GM12878 (cell line): ENCODE measurements around the gene GPHB5. TPM values are rescaled to one million over a fixed set of nuclear protein-coding genes. Genes with fewer than 3 reads are reported as not detected.
"Not testable (repeated sequence)": the region's sequence is repeated elsewhere in the genome, so short reads cannot be mapped to it uniquely, and the experiment has no call there.

ENCODE experiments used
- ATAC-seq: fragments of 200-7000 bp; cut with Tn5 transposase; 3 replicates; pipeline ENCODE4 v1.9.1; 2020; ENCODE audit warnings: mild to moderate bottlenecking, moderate library complexity
- BruUV-seq: library from RNA; stranded (reverse); fragments of 400-500 nt; replicated peaks from 2 replicates; lab custom pipeline; 2021; lab: Mats Ljungman, UMichigan
- CTCF ChIA-PET: fragments of 300-600 bp; sonication (Branson Sonifier 250); formaldehyde crosslinking; extraction: SDS; loops from one replicate; lab custom pipeline; 2021; ENCODE audit warnings: inconsistent platforms; lab: Yijun Ruan, JAX
- POLR2A ChIA-PET: fragments of 350-600 bp; formaldehyde crosslinking; extraction: SDS; loops from one replicate; lab custom pipeline; 2021; ENCODE audit warnings: inconsistent platforms; lab: Charles Lee
- RAD21 ChIA-PET: fragments of 300-600 bp; sonication (Branson Sonifier 250); formaldehyde crosslinking; loops from one replicate; lab custom pipeline; 2023; ENCODE audit warnings: antibody characterized with exemption; ENCODE audit not compliant: unreplicated experiment; lab: Charles Lee
- SMC1A ChIA-PET: fragments of 300-600 bp; sonication (Branson Sonifier 250); formaldehyde crosslinking; loops from one replicate; lab custom pipeline; 2023; ENCODE audit not compliant: unreplicated experiment, uncharacterized antibody; lab: Charles Lee
- DNase-seq: peaks from one replicate; pipeline ENCODE4 v3.0.0-alpha.2; 2011; ENCODE audit warnings: low read depth, low spot score
- FAIRE-seq: peaks from 3 replicates; lab custom pipeline; 2011; peaks lifted over from hg19 to GRCh38; lab: Jason Lieb, UNC
- H2AFZ ChIP-seq: 2 replicates; pipeline ENCODE4 v1.6.0; 2011; ENCODE audit warnings: low read depth, low read length, control low read depth; ENCODE audit not compliant: control insufficient read depth
- H3K27ac ChIP-seq: 2 replicates; pipeline ENCODE4 v1.5.1; 2011; ENCODE audit warnings: control low read depth; ENCODE audit not compliant: control insufficient read depth, insufficient read depth
- H3K27me3 ChIP-seq, 2 experiments: replicated peaks in 1 of 2; 2 replicates each; pipeline versions ENCODE4 v1.6.0 to v1.6.1; 2011; ENCODE audit warnings: low read length in 1 of 2; ENCODE audit not compliant: control insufficient read depth in 2 of 2, insufficient read depth in 2 of 2
- H3K36me3 ChIP-seq, 2 experiments: 2 replicates each; pipeline ENCODE4 v1.5.1; 2011; ENCODE audit warnings: low read length in 1 of 2; ENCODE audit not compliant: control insufficient read depth in 2 of 2, insufficient read depth in 2 of 2
- H3K4me1 ChIP-seq: 2 replicates; pipeline ENCODE4 v1.6.1; 2011; ENCODE audit warnings: mild to moderate bottlenecking, low read length, moderate library complexity, mixed read lengths; ENCODE audit not compliant: control insufficient read depth, insufficient read depth
- H3K4me2 ChIP-seq: 2 replicates; pipeline ENCODE4 v1.6.0; 2011; ENCODE audit warnings: control low read depth; ENCODE audit not compliant: control insufficient read depth, insufficient read depth
- H3K4me3 ChIP-seq: fragments of 200-600 bp; sonication (generic); 2 replicates; pipeline ENCODE4 v1.5.1; 2016
- H3K79me2 ChIP-seq: 2 replicates; pipeline ENCODE4 v1.6.0; 2011; ENCODE audit warnings: low read length; ENCODE audit not compliant: control insufficient read depth, insufficient read depth
- H3K9ac ChIP-seq: 2 replicates; pipeline ENCODE4 v1.8.0; 2011; ENCODE audit warnings: low read length, control low read depth, mixed read lengths; ENCODE audit not compliant: control insufficient read depth, insufficient read depth
- H3K9me3 ChIP-seq: replicated peaks from 3 replicates; pipeline ENCODE4 v1.5.1; 2011; ENCODE audit warnings: mild to moderate bottlenecking, low read length; ENCODE audit not compliant: control insufficient read depth, insufficient read depth
- H4K20me1 ChIP-seq: 2 replicates; pipeline ENCODE4 v1.6.0; 2011; ENCODE audit not compliant: control insufficient read depth, insufficient read depth
- NKRF ChIP-seq: fragments of 450-650 bp; conservative IDR thresholded peaks from 2 replicates; pipeline ENCODE4 v1.6.1; 2017; ENCODE audit warnings: mild to moderate bottlenecking, moderate library complexity
- RUNX3 ChIP-seq: IDR thresholded peaks from 2 replicates; pipeline ENCODE4 v1.6.1; 2012; ENCODE audit warnings: low read length, inconsistent platforms
- WGBS: methylation state at CpG from one replicate; pipeline ENCODE4 v1.1.6; 2016; ENCODE audit warnings: low lambda C conversion rate; ENCODE audit not compliant: insufficient replicate concordance, insufficient coverage; ENCODE audit errors: missing lambda C conversion rate; 5-methylcytosine and 5-hydroxymethylcytosine counted together
- in situ Hi-C: fragments of 300-500 bp; cut with MboI; formaldehyde crosslinking; loops from 9 replicates; pipeline ENCODE4 v1.14.3; 2018; ENCODE audit warnings: mixed read lengths
- intact Hi-C: fragments of 100-400 bp; cut with micrococcal nuclease; formaldehyde crosslinking; loops from one replicate; pipeline ENCODE4 v1.14.2; 2022; ENCODE audit not compliant: unreplicated experiment
- polyA plus RNA-seq, 11 experiments: library from polyadenylated mRNA; depleted of rRNA in 4 of 11; unstranded in 6 of 11; stranded (reverse) in 5 of 11; fragments of >200 nt; fragmentation: Nextera tagmentation in 4 of 11; fragmentation: Illumina TruSeq in 1 of 11; extraction: Ambion mirVana in 4 of 11; extraction: Trizol in 1 of 11; gene quantifications; 1 replicate in 1 of 11; 2 replicates in 10 of 11; pipeline versions ENCODE4 v1.2.1 to v1.2.3, GENCODE V29; 2011 to 2016; ENCODE audit warnings: inconsistent platforms in 2 of 11, missing spikeins in 2 of 11, low read depth in 1 of 11
- total RNA-seq, 4 experiments: library from RNA; depleted of rRNA in 3 of 4; stranded (reverse); fragments of >200 nt in 3 of 4; fragmentation: Illumina TruSeq in 1 of 4; extraction: Trizol in 1 of 4; gene quantifications; 2 replicates each; pipeline versions ENCODE4 v1.2.1 to v1.2.3, GENCODE V29; 2013 to 2021

The GPHB5 gene
- total and polyA plus RNA-seq, 10 of the 15 experiments (the other 5 are each of a cell fraction or from before 2014, with no cell fraction given): not detected

DNA sequence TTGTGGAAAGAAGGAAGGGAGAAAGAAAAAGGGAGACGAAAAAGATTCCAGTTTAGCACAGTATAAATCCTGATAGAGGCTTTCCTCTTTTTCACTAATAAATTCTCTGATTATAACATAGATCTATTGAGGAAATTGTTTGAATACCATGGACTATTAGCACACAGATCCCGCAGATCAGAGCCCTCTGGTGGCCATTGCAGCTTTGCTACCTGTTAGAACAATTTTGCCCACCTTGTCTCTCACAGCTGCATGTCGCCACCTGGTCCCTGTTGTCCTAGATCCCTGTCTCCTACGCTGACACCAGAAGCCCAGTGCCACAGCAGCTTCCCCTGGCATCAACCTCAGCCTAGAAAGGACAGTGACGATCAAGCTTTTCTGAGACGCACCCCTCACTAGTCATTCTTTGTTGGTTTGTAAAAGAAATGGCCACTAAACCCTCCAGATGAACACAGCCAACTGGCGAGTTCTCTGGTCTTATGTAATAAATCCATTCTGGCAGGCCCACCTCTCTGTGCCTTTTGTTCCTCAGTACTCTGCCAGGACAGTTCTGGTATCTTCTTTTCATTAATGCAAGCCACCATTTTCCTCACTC, 9.9 kb downstream of the GPHB5 start (continued):
- TF ChIP-seq NKRF (no peak), RUNX3 (peak; percentile 27; the same call in 1 of the 2 replicates)

DNA sequence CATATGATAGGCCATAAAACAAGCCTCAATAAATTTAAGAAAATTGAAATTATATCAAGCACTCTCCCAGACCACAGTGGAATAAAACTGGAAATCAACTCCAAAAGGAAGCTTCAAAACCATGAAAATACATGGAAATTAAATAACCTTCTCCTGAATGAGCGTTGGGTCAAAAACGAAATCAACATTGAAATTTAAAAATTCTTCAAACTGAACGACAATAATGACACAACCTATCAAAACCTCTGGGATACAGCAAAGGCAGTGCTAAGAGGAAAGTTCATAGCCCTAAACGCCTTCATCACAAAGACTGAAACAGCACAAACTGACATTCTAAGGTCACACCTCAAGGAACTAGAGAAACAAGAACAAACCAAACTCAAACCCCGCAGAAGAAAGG, 14.3 kb downstream of the GPHB5 start:
- BruUV-seq, FAIRE-seq, H3K9ac ChIP-seq, RAD21 ChIA-PET, H3K4me3 ChIP-seq, H3K9me3 ChIP-seq, SMC1A ChIA-PET, ATAC-seq, intact Hi-C loops, H3K4me2 ChIP-seq, H3K36me3 ChIP-seq, H3K27me3 ChIP-seq, H2AFZ ChIP-seq, POLR2A ChIA-PET, H3K4me1 ChIP-seq, CTCF ChIA-PET, H4K20me1 ChIP-seq, H3K79me2 ChIP-seq, H3K27ac ChIP-seq, DNase-seq, in situ Hi-C loops: not testable (repeated sequence)
- WGBS: 61% methylated on average over 5 of the region's 5 CpGs
